ENCODE data around the gene CDK3. TPM values are rescaled to one million over a fixed set of nuclear protein-coding genes. Genes with fewer than 3 reads are reported as not detected.

Gene CDK3
- total and polyA plus RNA-seq, 9 of the 15 experiments (the other 6 are each of a cell fraction or from before 2014, with no cell fraction given) = 0.55 to 8.2 (median 4.7) TPM

DNA sequence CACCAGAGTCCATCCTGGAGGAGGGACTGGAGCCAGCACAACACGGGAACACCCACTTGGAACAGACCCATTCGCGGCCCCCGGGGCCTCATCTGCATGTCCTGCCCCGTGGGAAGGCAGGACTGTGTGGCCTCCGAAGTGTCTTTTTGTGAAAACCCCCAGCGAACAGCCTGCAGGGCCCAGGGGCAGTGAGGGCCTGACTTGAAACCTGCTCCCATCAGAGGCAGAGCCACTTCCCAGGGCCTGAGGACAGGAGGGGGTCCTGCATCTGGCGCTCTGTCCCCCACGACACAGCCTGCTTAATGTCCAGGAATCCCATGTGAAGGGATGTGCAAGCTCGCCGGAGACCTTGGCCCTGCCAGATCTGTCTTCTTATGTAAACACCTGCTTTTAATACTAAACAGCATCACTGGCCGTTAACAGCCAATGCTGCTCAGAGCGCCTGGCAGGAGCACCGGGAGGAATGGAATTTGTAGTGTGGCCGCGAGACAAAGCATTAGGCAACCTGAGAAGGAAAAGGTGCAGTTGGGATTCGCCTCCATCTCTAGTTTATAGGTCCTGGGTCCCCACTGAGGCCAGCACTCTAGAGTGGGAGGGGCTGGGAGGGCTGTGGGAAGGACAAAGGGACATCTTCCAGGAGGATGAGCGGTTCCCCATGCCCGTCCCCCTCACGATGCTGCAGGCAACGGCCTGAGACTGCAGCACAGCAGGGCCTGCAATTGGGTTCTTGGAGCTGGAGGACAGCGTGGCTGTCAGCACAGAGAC is 36.0 kb downstream of the CDK3 start:
- Histone ChIP-seq H3K79me2 (ENCODE audit: control insufficient read depth, insufficient read depth, low read length) (no peaks in the 10 kb centered on the region), H3K9ac (ENCODE audit: insufficient read depth in 1 of 2, low read depth in 2 of 2, low read length in 2 of 2) (peak overlapping the region in 1 of 2 experiments; percentile 62; a peak in 2 of 4 replicates), H3K27me3 (ENCODE audit: control insufficient read depth in 2 of 2, insufficient read depth in 2 of 2, low read length in 2 of 2) (no peaks in the 10 kb centered on the region), H4K20me1 (replicated peaks; ENCODE audit: control insufficient read depth, insufficient read depth, low read length) (0 out of 2 replicates have a peak, but pooled peaks cover 9% of the 10 kb centered on the region), H3K27ac (ENCODE audit: extremely low read depth, low read depth, low read length) (no peak overlapping the region), H3K4me1 (replicated peaks in 1 of 2; ENCODE audit: control insufficient read depth in 2 of 2, insufficient read depth in 2 of 2, low read length in 2 of 2) (peaks cover 0 to 6% of the 10 kb centered on the region in 2 experiments; a peak in 2 of 5 replicates), H3K9me3 (replicated peaks; ENCODE audit: control insufficient read depth, insufficient read depth, low read depth, low read length) (no peaks in the 10 kb centered on the region), H2AFZ (ENCODE audit: low read depth, low read length) (no peak overlapping the region), H3K4me3 (no peak overlapping the region), H3K4me2 (ENCODE audit: insufficient read depth, low read length) (no peak overlapping the region), H3K9me1 (ENCODE audit: control insufficient read depth, insufficient read depth, low read length) (no peaks in the 10 kb centered on the region), H3K36me3 (ENCODE audit: control insufficient read depth, insufficient read depth, low read length) (peaks cover 40% of the 10 kb centered on the region; the same call in 2 of the 3 replicates)
- ATAC-seq (no peak; the same call in 2 of the 3 replicates), DNase-seq (ENCODE audit: extremely low read depth in 1 of 4, low spot score in 3 of 4) (no peak), FAIRE-seq (no peak)
- ChIA-PET POLR2A (interaction anchor here (0.7 to 1.2 kb wide), 4 partner anchors 10 to 1614 kb away, joined by 3 to 4 read pairs (median 4); no protein-coding TSS in a partner anchor), CTCF (ENCODE audit: low intra/inter-chr PET ratio) (no interaction called here)
- in situ Hi-C loops (cut with MboI) (no loop called here), intact Hi-C loops (cut with micrococcal nuclease) (no loop called here)
- 71% methylated on average over 20 of the region's 22 CpGs for WGBS (ENCODE audit: insufficient coverage, low coverage, missing lambda C conversion rate)
- BruUV-seq (replicated peaks) = no TSS peak
- no peak for TF ChIP-seq NCOA4 (IDR thresholded peaks at IDR 0.05; ENCODE audit: partially characterized antibody)
- TF ChIP-seq, protein P1, sequence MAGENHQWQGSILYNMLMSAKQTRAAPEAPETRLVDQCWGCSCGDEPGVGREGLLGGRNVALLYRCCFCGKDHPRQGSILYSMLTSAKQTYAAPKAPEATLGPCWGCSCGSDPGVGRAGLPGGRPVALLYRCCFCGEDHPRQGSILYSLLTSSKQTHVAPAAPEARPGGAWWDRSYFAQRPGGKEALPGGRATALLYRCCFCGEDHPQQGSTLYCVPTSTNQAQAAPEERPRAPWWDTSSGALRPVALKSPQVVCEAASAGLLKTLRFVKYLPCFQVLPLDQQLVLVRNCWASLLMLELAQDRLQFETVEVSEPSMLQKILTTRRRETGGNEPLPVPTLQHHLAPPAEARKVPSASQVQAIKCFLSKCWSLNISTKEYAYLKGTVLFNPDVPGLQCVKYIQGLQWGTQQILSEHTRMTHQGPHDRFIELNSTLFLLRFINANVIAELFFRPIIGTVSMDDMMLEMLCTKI (IDR thresholded peaks at IDR 0.05; ENCODE audit: partially characterized antibody) = no peak
- peak; percentile 39; the same call in 1 of the 2 replicates for TF ChIP-seq POLR2G (IDR thresholded peaks at IDR 0.05; ENCODE audit: low read depth, low read length)
- TF ChIP-seq ZBTB33 (CRISPR knock-in tag; IDR thresholded peaks at IDR 0.05) = peak; percentile 41; the same call in 1 of the 2 replicates

Data from K562 (cell line).